Spinal cord (tissue), 10 donors: ENCODE measurements around the gene CYP46A1. TPM values are rescaled to one million over a fixed set of nuclear protein-coding genes. Genes with fewer than 3 reads are reported as not detected.

Source experiments
- DNase-seq, 6 donors: peaks; one replicate each; pipeline versions ENCODE4 v3.0.0 to v3.0.0-alpha.2; 2013 to 2015; ENCODE audit warnings: low spot score in 6 of 6, low read depth in 4 of 6
- H3K27ac ChIP-seq: one replicate; pipeline ENCODE4 v1.5.1; 2013; ENCODE audit warnings: low read depth, low read length, control low read depth
- H3K27me3 ChIP-seq: one replicate; pipeline ENCODE4 v1.6.1; 2013; ENCODE audit warnings: low read length; ENCODE audit not compliant: control insufficient read depth, insufficient read depth
- H3K36me3 ChIP-seq: one replicate; pipeline ENCODE4 v1.6.1; 2013; ENCODE audit warnings: low read length; ENCODE audit not compliant: control insufficient read depth, insufficient read depth
- H3K4me1 ChIP-seq: one replicate; pipeline ENCODE4 v1.6.1; 2013; ENCODE audit warnings: low read length; ENCODE audit not compliant: control insufficient read depth, insufficient read depth
- H3K4me3 ChIP-seq: one replicate; pipeline ENCODE4 v1.5.1; 2013; ENCODE audit warnings: low read depth, low read length, control low read depth
- H3K9me3 ChIP-seq: one replicate; pipeline ENCODE4 v1.6.1; 2013; ENCODE audit warnings: low read length; ENCODE audit not compliant: control insufficient read depth, insufficient read depth
- WGBS: methylation state at CpG from one replicate; pipeline ENCODE4 v1.1.5; 2013; ENCODE audit warnings: missing lambda C conversion rate; ENCODE audit not compliant: insufficient coverage; 5-methylcytosine and 5-hydroxymethylcytosine counted together
- polyA plus RNA-seq, 2 donors: library from polyadenylated mRNA; unstranded; fragments of 120-200 nt; gene quantifications; one replicate each; pipeline ENCODE4 v1.2.1, GENCODE V29; 2013; ENCODE audit not compliant: insufficient read length in 2 of 2
- total RNA-seq, 2 donors: library from RNA; depleted of rRNA in 1 of 2; stranded (reverse); fragments of 120-200 nt in 1 of 2; fragments of >200 nt in 1 of 2; gene quantifications; one replicate each; pipeline versions ENCODE4 v1.2.3 to v1.2.4, GENCODE V29; 2013 to 2014
- donor health status: healthy.

The CYP46A1 gene
- total and polyA plus RNA-seq, 4 donors, result 5.5 to 42.2 (median 26.0) TPM

- Histone ChIP-seq H3K36me3 (peaks cover 12% of the 10 kb centered on the region), H3K27ac (no peak overlapping the region), H3K9me3 (no peaks in the 10 kb centered on the region), H3K27me3 (no peaks in the 10 kb centered on the region), H3K4me1 (peaks cover 21% of the 10 kb centered on the region), H3K4me3 (no peak overlapping the region)
- 77% methylated on average over 22 of the region's 26 CpGs for WGBS
- no peak for DNase-seq
Measured at GRCh38 chr14:99726538-99727095, 42.5 kb downstream of the CYP46A1 start.

- no peaks in the 10 kb centered on the region for H3K9me3 ChIP-seq
- WGBS, result 91% methylated on average over 25 of the region's 25 CpGs
- peaks cover 11% of the 10 kb centered on the region for H3K36me3 ChIP-seq
- H3K4me1 ChIP-seq, result peaks cover 28% of the 10 kb centered on the region
- no peak overlapping the region for H3K4me3 ChIP-seq
- H3K27ac ChIP-seq, result no peak overlapping the region
- no peak for DNase-seq
- no peaks in the 10 kb centered on the region for H3K27me3 ChIP-seq
Measured at GRCh38 chr14:99727096-99727870, 43.2 kb downstream of the CYP46A1 start.

GRCh38 chr14:99728231-99728920 lies 44.3 kb downstream of the CYP46A1 start:
- peaks cover 11% of the 10 kb centered on the region for H3K36me3 ChIP-seq
- H3K27ac ChIP-seq, result no peak overlapping the region
- H3K4me3 ChIP-seq, result no peak overlapping the region
- H3K27me3 ChIP-seq, result no peaks in the 10 kb centered on the region
- no peaks in the 10 kb centered on the region for H3K9me3 ChIP-seq
- H3K4me1 ChIP-seq, result peaks cover 39% of the 10 kb centered on the region
- 91% methylated on average over 16 of the region's 16 CpGs for WGBS
- DNase-seq, result no peak

GRCh38 chr14:99728981-99729451 lies 44.9 kb downstream of the CYP46A1 start:
- H3K4me3 ChIP-seq, result no peak overlapping the region
- WGBS, result 89% methylated on average over 4 of the region's 4 CpGs
- H3K27ac ChIP-seq, result no peak overlapping the region
- no peak for DNase-seq
- peaks cover 45% of the 10 kb centered on the region for H3K4me1 ChIP-seq
- peaks cover 11% of the 10 kb centered on the region for H3K36me3 ChIP-seq
- no peaks in the 10 kb centered on the region for H3K9me3 ChIP-seq
- no peaks in the 10 kb centered on the region for H3K27me3 ChIP-seq

- peak overlapping the region; percentile 35 for H3K27ac ChIP-seq
- WGBS, result 3% methylated on average over 75 of the region's 75 CpGs
Measured at GRCh38 chr14:99729991-99730875, 46.1 kb downstream of the CYP46A1 start.

GRCh38 chr14:99730876-99731546 lies 46.9 kb downstream of the CYP46A1 start:
- 77% methylated on average over 6 of the region's 13 CpGs for WGBS
- DNase-seq, result no peak
- Histone ChIP-seq H3K27ac (peak overlapping the region; percentile 35), H3K36me3 (peaks cover 7% of the 10 kb centered on the region), H3K4me1 (peaks cover 59% of the 10 kb centered on the region), H3K9me3 (no peaks in the 10 kb centered on the region), H3K27me3 (no peaks in the 10 kb centered on the region), H3K4me3 (no peak overlapping the region)

More at GRCh38 chr14:99729991-99730875, 46.1 kb downstream of the CYP46A1 start:
- peaks cover 56% of the 10 kb centered on the region for H3K4me1 ChIP-seq
- H3K27me3 ChIP-seq, result no peaks in the 10 kb centered on the region
- H3K4me3 ChIP-seq, result peak overlapping the region; percentile 27
- DNase-seq, result peak in 5 of 6 donors; percentile 32 to 86 (median 49)
- H3K36me3 ChIP-seq, result peaks cover 9% of the 10 kb centered on the region
- no peaks in the 10 kb centered on the region for H3K9me3 ChIP-seq

GRCh38 chr14:99731547-99732435 lies 47.7 kb downstream of the CYP46A1 start:
- Histone ChIP-seq H3K36me3 (peaks cover 4% of the 10 kb centered on the region), H3K9me3 (no peaks in the 10 kb centered on the region), H3K27ac (no peak overlapping the region), H3K4me1 (peaks cover 57% of the 10 kb centered on the region), H3K27me3 (no peaks in the 10 kb centered on the region), H3K4me3 (no peak overlapping the region)
- WGBS, result 75% methylated on average over 31 of the region's 32 CpGs
- DNase-seq, result no peak

GRCh38 chr14:99732436-99733210 lies 48.5 kb downstream of the CYP46A1 start:
- H3K27me3 ChIP-seq, result no peaks in the 10 kb centered on the region
- H3K9me3 ChIP-seq, result no peaks in the 10 kb centered on the region
- no peak overlapping the region for H3K4me3 ChIP-seq
- no peak for DNase-seq
- peaks cover 4% of the 10 kb centered on the region for H3K36me3 ChIP-seq
- H3K4me1 ChIP-seq, result peaks cover 66% of the 10 kb centered on the region
- 77% methylated on average over 23 of the region's 23 CpGs for WGBS
- H3K27ac ChIP-seq, result no peak overlapping the region
